Keratinocyte (primary cell): ENCODE data around the gene DCLK2. TPM values are rescaled to one million over a fixed set of nuclear protein-coding genes. Genes with fewer than 3 reads are reported as not detected.

Experiments used
- DNase-seq: peaks from one replicate; pipeline ENCODE4 v3.0.0-alpha.2; 2011; ENCODE audit warnings: low read depth, missing footprints, low spot score
- FAIRE-seq: peaks from 2 replicates; lab custom pipeline; 2011; peaks lifted over from hg19 to GRCh38; lab: Jason Lieb, UNC
- H2AFZ ChIP-seq: 2 replicates; pipeline ENCODE4 v1.6.0; 2012; ENCODE audit warnings: low read length, control low read depth, inconsistent platforms; ENCODE audit not compliant: control insufficient read depth
- H3K27ac ChIP-seq: 2 replicates; pipeline ENCODE4 v1.5.1; 2011; ENCODE audit warnings: low read length; ENCODE audit not compliant: control insufficient read depth, insufficient read depth
- H3K27me3 ChIP-seq: 3 replicates; pipeline ENCODE4 v1.6.0; 2011; ENCODE audit warnings: low read length; ENCODE audit not compliant: control insufficient read depth, insufficient read depth; ENCODE audit errors: extremely low read depth
- H3K36me3 ChIP-seq, 2 experiments: 2 replicates in 1 of 2; 3 replicates in 1 of 2; pipeline ENCODE4 v1.5.1; 2011; ENCODE audit warnings: low read length in 2 of 2, mild to moderate bottlenecking in 1 of 2; ENCODE audit not compliant: control insufficient read depth in 2 of 2, insufficient read depth in 2 of 2; ENCODE audit errors: extremely low read depth in 1 of 2
- H3K4me1 ChIP-seq: 3 replicates; pipeline ENCODE4 v1.5.1; 2011; ENCODE audit warnings: low read length; ENCODE audit not compliant: control insufficient read depth, insufficient read depth; ENCODE audit errors: extremely low read depth
- H3K4me2 ChIP-seq: 3 replicates; pipeline ENCODE4 v1.6.0; 2011; ENCODE audit warnings: low read depth, low read length; ENCODE audit not compliant: control insufficient read depth, insufficient read depth; ENCODE audit errors: extremely low read depth
- H3K4me3 ChIP-seq, 3 experiments: fragments of 200-600 bp in 1 of 3; sonication (generic) in 1 of 3; 2 replicates in 2 of 3; 3 replicates in 1 of 3; pipeline ENCODE4 v1.5.1; 2011 to 2016; ENCODE audit warnings: low read length in 3 of 3, mild to moderate bottlenecking in 3 of 3, control low read depth in 2 of 3, inconsistent platforms in 1 of 3, low read depth in 1 of 3, mixed read lengths in 1 of 3, mixed run types in 1 of 3, moderate library complexity in 1 of 3; ENCODE audit not compliant: control insufficient read depth in 2 of 3, insufficient read depth in 2 of 3; ENCODE audit errors: extremely low read depth in 1 of 3
- H3K79me2 ChIP-seq: 2 replicates; pipeline ENCODE4 v1.6.0; 2012; ENCODE audit warnings: low read length; ENCODE audit not compliant: control insufficient read depth, insufficient read depth
- H3K9ac ChIP-seq: 3 replicates; pipeline ENCODE4 v1.6.0; 2011; ENCODE audit warnings: low read length; ENCODE audit not compliant: control insufficient read depth, insufficient read depth; ENCODE audit errors: extremely low read depth
- H3K9me1 ChIP-seq: 3 replicates; pipeline ENCODE4 v1.6.0; 2011; ENCODE audit warnings: low read length; ENCODE audit not compliant: control insufficient read depth, insufficient read depth; ENCODE audit errors: extremely low read depth
- H3K9me3 ChIP-seq: 2 replicates; pipeline ENCODE4 v1.5.1; 2012; ENCODE audit warnings: low read depth, low read length; ENCODE audit not compliant: control insufficient read depth
- H4K20me1 ChIP-seq: 3 replicates; pipeline ENCODE4 v1.6.0; 2011; ENCODE audit warnings: low read length; ENCODE audit not compliant: control insufficient read depth, insufficient read depth; ENCODE audit errors: extremely low read depth
- EZH2 ChIP-seq: IDR thresholded peaks from one replicate; pipeline ENCODE4 v1.6.1; 2012; ENCODE audit warnings: inconsistent platforms, mild to moderate bottlenecking, low read length, moderate library complexity
- dilution Hi-C: fragments of 300-500 bp; cut with MboI; formaldehyde crosslinking; loops from one replicate; pipeline ENCODE4 v1.7.0; 2020; ENCODE audit warnings: low sequenced_read_pairs; ENCODE audit not compliant: extremely low pct_ligation_motif_present
- polyA plus RNA-seq, 5 experiments: library from polyadenylated mRNA; depleted of rRNA in 3 of 5; stranded (reverse) in 3 of 5; stranded (forward) in 1 of 5; unstranded in 1 of 5; fragments of >200 nt; gene quantifications; 1 replicate in 1 of 5; 2 replicates in 3 of 5; 3 replicates in 1 of 5; pipeline versions ENCODE4 v1.2.1 to v1.2.3, GENCODE V29; 2011 to 2012; ENCODE audit warnings: missing spikeins in 2 of 5, low read depth in 1 of 5, low replicate concordance in 1 of 5
- TF ChIP-seq, protein P1 (sequence below), 3 experiments: IDR thresholded peaks in 1 of 3; conservative IDR thresholded peaks in 1 of 3; optimal IDR thresholded peaks in 1 of 3; 2 replicates in 2 of 3; 3 replicates in 1 of 3; pipeline versions ENCODE3 to v1.5.1; 2011; ENCODE audit warnings: low read length in 3 of 3, mild to moderate bottlenecking in 3 of 3, moderate library complexity in 2 of 3, control low read depth in 1 of 3, inconsistent platforms in 1 of 3; ENCODE audit not compliant: insufficient read depth in 2 of 3; ENCODE audit errors: extremely low read depth in 1 of 3

Gene DCLK2
- polyA plus RNA-seq, 1 donor (not counting 4 experiments of a cell fraction or from before 2014, with no cell fraction given) = 0.07 TPM

DNA sequence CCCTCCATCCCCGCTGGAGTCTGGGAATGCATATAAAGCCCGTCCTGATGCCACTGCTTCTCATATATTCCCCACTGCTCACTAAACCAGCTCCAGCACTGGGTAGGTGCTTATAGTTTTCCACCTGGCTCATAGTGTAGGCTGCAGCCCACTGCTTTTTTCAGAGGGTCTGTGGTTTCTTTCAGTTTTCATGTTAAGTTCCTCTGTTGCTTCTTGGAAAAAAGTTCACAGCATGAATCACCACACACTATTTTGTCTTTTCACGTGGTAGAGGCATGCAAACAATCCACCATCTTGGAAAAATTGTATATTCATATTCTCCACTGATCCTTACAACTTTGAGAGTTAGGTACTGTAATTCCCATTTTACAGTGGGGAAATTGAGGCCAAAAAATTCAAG lies 39.4 kb downstream of the DCLK2 start:
- dilution Hi-C loops = no loop called here
- Histone ChIP-seq H3K9ac (no peak overlapping the region), H3K36me3 (no peaks in the 10 kb centered on the region), H3K27me3 (no peaks in the 10 kb centered on the region), H3K4me3 (no peak overlapping the region), H3K27ac (no peak overlapping the region), H3K4me1 (peaks cover 4% of the 10 kb centered on the region), H4K20me1 (no peaks in the 10 kb centered on the region), H2AFZ (no peak overlapping the region), H3K4me2 (no peak overlapping the region), H3K9me1 (no peaks in the 10 kb centered on the region), H3K79me2 (no peaks in the 10 kb centered on the region), H3K9me3 (no peaks in the 10 kb centered on the region)
- TF ChIP-seq, protein P1, sequence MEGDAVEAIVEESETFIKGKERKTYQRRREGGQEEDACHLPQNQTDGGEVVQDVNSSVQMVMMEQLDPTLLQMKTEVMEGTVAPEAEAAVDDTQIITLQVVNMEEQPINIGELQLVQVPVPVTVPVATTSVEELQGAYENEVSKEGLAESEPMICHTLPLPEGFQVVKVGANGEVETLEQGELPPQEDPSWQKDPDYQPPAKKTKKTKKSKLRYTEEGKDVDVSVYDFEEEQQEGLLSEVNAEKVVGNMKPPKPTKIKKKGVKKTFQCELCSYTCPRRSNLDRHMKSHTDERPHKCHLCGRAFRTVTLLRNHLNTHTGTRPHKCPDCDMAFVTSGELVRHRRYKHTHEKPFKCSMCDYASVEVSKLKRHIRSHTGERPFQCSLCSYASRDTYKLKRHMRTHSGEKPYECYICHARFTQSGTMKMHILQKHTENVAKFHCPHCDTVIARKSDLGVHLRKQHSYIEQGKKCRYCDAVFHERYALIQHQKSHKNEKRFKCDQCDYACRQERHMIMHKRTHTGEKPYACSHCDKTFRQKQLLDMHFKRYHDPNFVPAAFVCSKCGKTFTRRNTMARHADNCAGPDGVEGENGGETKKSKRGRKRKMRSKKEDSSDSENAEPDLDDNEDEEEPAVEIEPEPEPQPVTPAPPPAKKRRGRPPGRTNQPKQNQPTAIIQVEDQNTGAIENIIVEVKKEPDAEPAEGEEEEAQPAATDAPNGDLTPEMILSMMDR (optimal IDR thresholded peaks at IDR 0.05 in 1 of 3, IDR thresholded peaks at IDR 0.05 in 1 of 3, conservative IDR thresholded peaks at IDR 0.05 in 1 of 3; ENCODE audit: extremely low read depth in 1 of 3, insufficient read depth in 2 of 3, low read length in 3 of 3) = no peak
- no peak for TF ChIP-seq EZH2
- DNase-seq = no peak
- FAIRE-seq = no peak

DNA sequence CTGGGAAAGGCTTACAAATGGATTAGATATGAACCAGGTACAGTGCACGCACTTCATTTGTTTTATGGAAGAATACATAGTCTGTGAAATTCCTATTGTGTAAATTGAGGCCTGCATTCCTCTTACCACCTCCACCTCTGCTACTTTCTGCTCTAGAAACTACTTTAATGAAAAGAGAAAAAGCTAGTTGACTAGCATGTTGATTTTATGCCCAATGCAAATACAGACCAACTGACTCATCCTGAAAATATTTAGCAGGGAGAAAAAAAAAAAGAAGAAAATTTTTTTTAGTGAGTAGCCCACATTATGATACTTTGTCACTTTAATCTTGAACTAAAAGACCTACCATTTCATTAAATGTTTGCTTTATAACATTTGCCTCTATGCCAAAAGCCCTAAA lies 41.2 kb downstream of the DCLK2 start:
- H2AFZ ChIP-seq = no peak overlapping the region
- no peaks in the 10 kb centered on the region for H3K9me1 ChIP-seq
- H4K20me1 ChIP-seq = no peaks in the 10 kb centered on the region
- no peaks in the 10 kb centered on the region for H3K36me3 ChIP-seq
- no peak overlapping the region for H3K4me3 ChIP-seq
- H3K9ac ChIP-seq = no peak overlapping the region
- no peak overlapping the region for H3K27ac ChIP-seq
- no peak for FAIRE-seq
- H3K9me3 ChIP-seq = no peaks in the 10 kb centered on the region
- no peaks in the 10 kb centered on the region for H3K27me3 ChIP-seq
- dilution Hi-C loops = no loop called here
- H3K4me2 ChIP-seq = no peak overlapping the region
- H3K79me2 ChIP-seq = no peaks in the 10 kb centered on the region
- TF ChIP-seq, protein P1 (optimal IDR thresholded peaks at IDR 0.05 in 1 of 3, IDR thresholded peaks at IDR 0.05 in 1 of 3, conservative IDR thresholded peaks at IDR 0.05 in 1 of 3; ENCODE audit: extremely low read depth in 1 of 3, insufficient read depth in 2 of 3, low read length in 3 of 3) = no peak
- TF ChIP-seq EZH2 = no peak
- DNase-seq = no peak
- H3K4me1 ChIP-seq = peaks cover 4% of the 10 kb centered on the region
